Astrocyte (in vitro differentiated cells and primary cell): ENCODE measurements around the gene KRT23.

Experiments used
- CTCF ChIP-seq: IDR thresholded peaks from 2 replicates; pipeline ENCODE4 v1.5.1; 2011; ENCODE audit warnings: low read depth, mild to moderate bottlenecking, inconsistent platforms, low read length, moderate library complexity; ENCODE audit not compliant: insufficient read depth
- EZH2 ChIP-seq: IDR thresholded peaks from 2 replicates; pipeline ENCODE4 v1.6.1; 2012; ENCODE audit warnings: mild to moderate bottlenecking, low read length, inconsistent platforms; ENCODE audit not compliant: insufficient read depth

GRCh38 chr17:40883626-40884334, 53.7 kb downstream of the KRT23 start:
- TF ChIP-seq CTCF (no peak), EZH2 (no peak)
